Measurements from ENCODE around the gene TLX1. TPM values are rescaled to one million over a fixed set of nuclear protein-coding genes. Genes with fewer than 3 reads are reported as not detected.
"Not testable (repeated sequence)": the region's sequence is repeated elsewhere in the genome, so short reads cannot be mapped to it uniquely, and the experiment has no call there.

TLX1 gene
- total and polyA plus RNA-seq, 7 donors = 0.07 TPM; not detected in 6

DNA sequence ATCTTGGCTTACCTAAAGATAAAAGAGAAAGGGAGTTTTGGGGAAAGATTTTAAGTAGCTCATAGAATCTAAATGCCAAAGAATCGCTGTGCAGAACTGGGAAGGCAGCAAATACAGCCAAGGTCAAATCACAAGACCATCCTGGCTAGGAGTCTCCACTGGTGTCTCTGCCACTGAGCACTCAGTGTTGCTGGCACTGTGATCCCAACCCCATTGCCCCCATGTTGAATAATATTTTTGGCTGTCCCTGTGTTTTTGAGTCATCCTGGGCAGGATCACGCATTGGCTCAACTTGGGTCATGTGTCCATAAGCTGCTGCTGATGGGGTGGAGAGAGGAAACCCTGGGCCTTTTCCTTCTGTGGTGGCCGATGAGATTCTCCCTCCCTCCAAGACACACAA, 21.2 kb downstream of the TLX1 start:
- DNase-seq = no peak
- Histone ChIP-seq H3K4me3 (no peak overlapping the region), H3K27me3 (peaks cover 7 to 84% (median 8%) of the 10 kb centered on the region in 3 donors), H3K4me1 (no peaks in the 10 kb centered on the region), H3K36me3 (no peaks in the 10 kb centered on the region), H3K9me3 (peaks cover 0 to 8% (median 4%) of the 10 kb centered on the region in 4 donors), H3K27ac (no peak overlapping the region)
- TF ChIP-seq, protein P1, sequence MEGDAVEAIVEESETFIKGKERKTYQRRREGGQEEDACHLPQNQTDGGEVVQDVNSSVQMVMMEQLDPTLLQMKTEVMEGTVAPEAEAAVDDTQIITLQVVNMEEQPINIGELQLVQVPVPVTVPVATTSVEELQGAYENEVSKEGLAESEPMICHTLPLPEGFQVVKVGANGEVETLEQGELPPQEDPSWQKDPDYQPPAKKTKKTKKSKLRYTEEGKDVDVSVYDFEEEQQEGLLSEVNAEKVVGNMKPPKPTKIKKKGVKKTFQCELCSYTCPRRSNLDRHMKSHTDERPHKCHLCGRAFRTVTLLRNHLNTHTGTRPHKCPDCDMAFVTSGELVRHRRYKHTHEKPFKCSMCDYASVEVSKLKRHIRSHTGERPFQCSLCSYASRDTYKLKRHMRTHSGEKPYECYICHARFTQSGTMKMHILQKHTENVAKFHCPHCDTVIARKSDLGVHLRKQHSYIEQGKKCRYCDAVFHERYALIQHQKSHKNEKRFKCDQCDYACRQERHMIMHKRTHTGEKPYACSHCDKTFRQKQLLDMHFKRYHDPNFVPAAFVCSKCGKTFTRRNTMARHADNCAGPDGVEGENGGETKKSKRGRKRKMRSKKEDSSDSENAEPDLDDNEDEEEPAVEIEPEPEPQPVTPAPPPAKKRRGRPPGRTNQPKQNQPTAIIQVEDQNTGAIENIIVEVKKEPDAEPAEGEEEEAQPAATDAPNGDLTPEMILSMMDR (IDR thresholded peaks at IDR 0.05) = no peak
- TF ChIP-seq POLR2A (IDR thresholded peaks at IDR 0.05) = no peak
- no peak for TF ChIP-seq POLR2AphosphoS5 (IDR thresholded peaks at IDR 0.05)
- no peak for TF ChIP-seq EP300 (IDR thresholded peaks at IDR 0.05)
- 76 to 78% methylated on average over 3 of the region's 3 CpGs for WGBS, 2 donors
- intact Hi-C loops (cut with DNase I) = no loop called here

- H3K27me3 ChIP-seq = peaks cover 0 to 82% (median 1%) of the 10 kb centered on the region in 3 donors
- H3K36me3 ChIP-seq; H3K4me1 ChIP-seq; H3K4me3 ChIP-seq; H3K27ac ChIP-seq; DNase-seq; H3K9me3 ChIP-seq; intact Hi-C loops (cut with DNase I): not testable (repeated sequence)
- WGBS, 2 donors = 83 to 92% methylated on average over 5 of the region's 5 CpGs
These were observed 23.4 kb downstream of the TLX1 start for GRCh38 chr10:101154506-101154905.

DNA sequence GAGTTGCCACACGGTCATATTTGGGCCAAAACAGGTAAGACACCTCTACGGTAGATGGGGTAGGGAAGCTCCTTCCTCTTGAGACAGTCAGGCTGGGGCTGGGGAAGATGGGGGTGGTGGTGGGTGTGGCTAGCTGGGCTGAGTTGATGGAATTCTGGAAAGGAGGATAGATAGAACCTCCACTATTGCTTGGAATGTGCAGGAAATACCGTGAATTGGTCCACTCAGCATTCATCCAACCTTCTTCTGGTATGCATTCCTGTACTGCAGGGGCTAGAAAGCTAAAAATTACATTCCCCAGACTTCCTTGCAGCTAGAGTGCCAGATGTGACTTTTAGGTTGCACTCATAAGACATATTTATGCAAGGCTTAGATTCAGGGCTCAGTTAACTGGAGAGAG, 24.8 kb downstream of the TLX1 start:
- H3K27me3 ChIP-seq = peaks cover 0 to 72% (median 0%) of the 10 kb centered on the region in 3 donors
- H3K4me1 ChIP-seq = no peaks in the 10 kb centered on the region
- intact Hi-C loops (cut with DNase I) = no loop called here
- H3K4me3 ChIP-seq = no peak overlapping the region
- no peak overlapping the region for H3K27ac ChIP-seq
- DNase-seq = no peak
- 32 to 69% methylated on average over 3 of the region's 3 CpGs for WGBS, 2 donors
- no peak for TF ChIP-seq POLR2A (IDR thresholded peaks at IDR 0.05)
- TF ChIP-seq, protein P1 (IDR thresholded peaks at IDR 0.05) = no peak
- TF ChIP-seq POLR2AphosphoS5 (IDR thresholded peaks at IDR 0.05) = no peak
- no peak for TF ChIP-seq EP300 (IDR thresholded peaks at IDR 0.05)
- no peaks in the 10 kb centered on the region for H3K9me3 ChIP-seq
- no peaks in the 10 kb centered on the region for H3K36me3 ChIP-seq

DNA sequence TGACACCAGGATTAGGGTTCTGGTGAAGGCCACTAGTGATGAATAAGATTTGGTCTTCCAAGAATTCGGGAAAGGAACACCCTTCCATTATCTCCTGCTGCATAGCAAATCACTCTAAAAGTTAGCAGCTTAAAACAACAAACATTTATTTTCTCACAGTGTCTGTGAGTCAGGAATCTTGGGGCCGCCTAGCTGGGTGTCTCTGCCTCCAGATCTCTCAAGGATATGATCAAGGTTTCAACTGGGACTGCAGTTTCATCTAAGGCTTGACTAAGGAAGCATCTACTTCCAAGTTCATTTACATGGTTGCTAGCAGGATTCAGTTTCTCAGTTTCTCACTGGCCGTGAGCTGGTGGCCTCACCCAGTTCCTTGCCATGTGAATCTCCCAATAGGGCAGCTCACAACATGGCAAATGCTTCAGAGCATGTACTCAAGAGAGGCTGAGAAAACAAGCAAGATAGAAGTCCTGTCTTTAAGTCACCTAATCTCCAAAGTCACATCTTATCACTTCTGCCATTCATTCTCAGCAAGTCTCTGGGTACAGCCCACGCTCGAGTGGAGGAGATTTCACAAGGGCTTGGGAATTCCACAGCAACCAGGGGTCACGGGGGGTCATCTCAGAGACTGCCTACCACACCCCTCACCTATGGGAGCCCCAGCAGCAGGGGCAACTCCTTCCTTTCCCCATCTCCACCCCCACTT, 26.8 kb downstream of the TLX1 start:
- no peaks in the 10 kb centered on the region for H3K36me3 ChIP-seq
- no peak for DNase-seq
- WGBS, 2 donors = 43 to 52% methylated on average over 6 of the region's 6 CpGs
- intact Hi-C loops (cut with DNase I) = no loop called here
- peaks cover 0 to 70% (median 0%) of the 10 kb centered on the region in 3 donors for H3K27me3 ChIP-seq
- TF ChIP-seq POLR2AphosphoS5 (IDR thresholded peaks at IDR 0.05) (no peak), EP300 (IDR thresholded peaks at IDR 0.05) (no peak), POLR2A (IDR thresholded peaks at IDR 0.05) (no peak)
- TF ChIP-seq, protein P1 (IDR thresholded peaks at IDR 0.05) = no peak
- no peaks in the 10 kb centered on the region for H3K9me3 ChIP-seq
- H3K4me1 ChIP-seq = peaks cover 0 to 5% (median 2%) of the 10 kb centered on the region in 4 donors
- H3K27ac ChIP-seq = no peak overlapping the region
- H3K4me3 ChIP-seq = no peak overlapping the region

GRCh38 chr10:101158459-101159058, 27.5 kb downstream of the TLX1 start:
- no peak for DNase-seq
- no peak overlapping the region for H3K4me3 ChIP-seq
- H3K4me1 ChIP-seq = peaks cover 0 to 5% (median 2%) of the 10 kb centered on the region in 4 donors
- peaks cover 0 to 75% (median 0%) of the 10 kb centered on the region in 3 donors for H3K27me3 ChIP-seq
- H3K27ac ChIP-seq = no peak overlapping the region
- no peak for TF ChIP-seq POLR2A (IDR thresholded peaks at IDR 0.05)
- no peak for TF ChIP-seq POLR2AphosphoS5 (IDR thresholded peaks at IDR 0.05)
- no peak for TF ChIP-seq EP300 (IDR thresholded peaks at IDR 0.05)
- TF ChIP-seq, protein P1 (IDR thresholded peaks at IDR 0.05) = no peak
- 48 to 76% methylated on average over 4 of the region's 4 CpGs for WGBS, 2 donors
- H3K36me3 ChIP-seq = no peaks in the 10 kb centered on the region
- intact Hi-C loops (cut with DNase I) = no loop called here
- no peaks in the 10 kb centered on the region for H3K9me3 ChIP-seq
